Gastroesophageal sphincter (tissue), 3 donors: ENCODE data around the gene SH2D3A.

ENCODE experiments used
- EP300 ChIP-seq: sonication (generic); formaldehyde crosslinking; IDR thresholded peaks from one replicate; pipeline ENCODE4 v1.6.1; 2017; ENCODE audit warnings: antibody characterized with exemption, mild to moderate bottlenecking
- POLR2A ChIP-seq, 2 donors: fragments of 450-650 bp; IDR thresholded peaks; one replicate each; pipeline ENCODE4 v1.6.1; 2017; ENCODE audit warnings: antibody characterized with exemption in 2 of 2, mild to moderate bottlenecking in 2 of 2, moderate library complexity in 1 of 2
- POLR2AphosphoS5 ChIP-seq: sonication (generic); formaldehyde crosslinking; IDR thresholded peaks from one replicate; pipeline ENCODE4 v1.6.1; 2017; ENCODE audit warnings: antibody characterized with exemption
- TF ChIP-seq, protein P1 (sequence below), 4 experiments: fragments of 200-600 bp in 2 of 4; fragments of 450-650 bp in 2 of 4; sonication (generic) in 1 of 4; IDR thresholded peaks; one replicate each; pipeline ENCODE4 v1.5.1; 2017 to 2019; ENCODE audit warnings: antibody characterized with exemption in 4 of 4, mild to moderate bottlenecking in 2 of 4, moderate library complexity in 2 of 4

DNA sequence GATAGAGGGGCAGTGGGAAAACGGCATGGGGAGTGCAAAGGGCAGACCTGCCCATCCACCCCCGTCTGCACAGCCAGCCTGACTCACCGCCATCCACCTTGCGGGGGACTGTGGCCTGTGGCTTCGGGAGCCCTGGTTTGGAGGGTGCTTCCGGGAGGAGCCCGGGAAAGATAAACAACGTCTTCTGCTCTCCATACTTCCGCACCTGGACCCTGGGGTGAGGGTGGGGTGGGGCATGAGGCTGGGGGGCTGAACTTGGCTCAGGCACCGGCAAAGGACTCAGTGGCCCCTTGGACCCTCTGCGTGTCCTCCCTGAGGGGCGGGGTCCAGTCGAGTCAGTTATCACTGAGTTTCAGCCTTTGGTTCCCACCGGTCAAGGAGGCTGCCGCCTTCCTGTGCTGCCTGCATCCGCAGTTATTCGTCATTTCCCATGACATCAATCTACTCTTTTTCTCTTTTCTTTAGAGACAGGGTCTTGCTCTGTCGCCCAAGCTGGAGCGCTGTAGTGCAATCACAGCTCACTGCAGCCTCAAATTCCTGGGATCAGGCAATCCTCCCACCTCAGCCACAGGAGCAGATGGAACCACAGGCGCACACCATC lies 33.0 kb downstream of the SH2D3A start:
- TF ChIP-seq POLR2A (IDR thresholded peaks at IDR 0.05) (no peak), EP300 (no peak), POLR2AphosphoS5 (no peak)
- TF ChIP-seq, protein P1, sequence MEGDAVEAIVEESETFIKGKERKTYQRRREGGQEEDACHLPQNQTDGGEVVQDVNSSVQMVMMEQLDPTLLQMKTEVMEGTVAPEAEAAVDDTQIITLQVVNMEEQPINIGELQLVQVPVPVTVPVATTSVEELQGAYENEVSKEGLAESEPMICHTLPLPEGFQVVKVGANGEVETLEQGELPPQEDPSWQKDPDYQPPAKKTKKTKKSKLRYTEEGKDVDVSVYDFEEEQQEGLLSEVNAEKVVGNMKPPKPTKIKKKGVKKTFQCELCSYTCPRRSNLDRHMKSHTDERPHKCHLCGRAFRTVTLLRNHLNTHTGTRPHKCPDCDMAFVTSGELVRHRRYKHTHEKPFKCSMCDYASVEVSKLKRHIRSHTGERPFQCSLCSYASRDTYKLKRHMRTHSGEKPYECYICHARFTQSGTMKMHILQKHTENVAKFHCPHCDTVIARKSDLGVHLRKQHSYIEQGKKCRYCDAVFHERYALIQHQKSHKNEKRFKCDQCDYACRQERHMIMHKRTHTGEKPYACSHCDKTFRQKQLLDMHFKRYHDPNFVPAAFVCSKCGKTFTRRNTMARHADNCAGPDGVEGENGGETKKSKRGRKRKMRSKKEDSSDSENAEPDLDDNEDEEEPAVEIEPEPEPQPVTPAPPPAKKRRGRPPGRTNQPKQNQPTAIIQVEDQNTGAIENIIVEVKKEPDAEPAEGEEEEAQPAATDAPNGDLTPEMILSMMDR (IDR thresholded peaks at IDR 0.05): no peak
